Measurements from ENCODE around the gene NUDT5.

DNA sequence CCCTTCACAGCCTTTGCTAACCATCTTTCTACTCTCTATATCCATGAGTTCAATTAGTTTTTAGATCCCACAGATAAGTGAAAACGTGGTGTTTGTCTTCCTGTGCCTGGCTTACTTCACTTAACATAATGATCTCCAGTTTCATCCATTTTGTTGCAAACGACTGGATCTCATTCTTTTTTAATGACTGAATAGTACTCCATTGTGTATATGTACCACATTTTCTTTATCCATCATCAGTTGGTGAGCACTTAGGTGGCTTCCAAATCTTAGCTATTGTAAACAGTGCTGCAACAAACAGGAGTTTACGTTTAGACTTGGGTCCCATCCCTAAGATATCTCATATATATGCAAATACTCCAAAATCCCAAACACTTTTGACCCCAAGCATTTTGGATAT, 9.4 kb upstream of the NUDT5 start:
- TF ChIP-seq CTCF (IDR thresholded peaks at IDR 0.05; ENCODE audit: insufficient read depth, low read length, poor library complexity, severe bottlenecking) (no peak), EZH2phosphoT487 (conservative IDR thresholded peaks at IDR 0.05; ENCODE audit: low read length) (no peak)
